Neural progenitor cell (in vitro differentiated cells): ENCODE data around the gene ARPC5L.

ENCODE experiments used
- CTCF ChIP-seq: fragments of 200-600 bp; sonication (generic); IDR thresholded peaks from 2 replicates; pipeline ENCODE4 v1.5.1; 2017; ENCODE audit warnings: antibody characterized with exemption, mild to moderate bottlenecking
- EZH2 ChIP-seq: fragments of 200-600 bp; sonication (generic); IDR thresholded peaks from 2 replicates; pipeline ENCODE4 v1.6.1; 2017; ENCODE audit warnings: antibody characterized with exemption, mild to moderate bottlenecking, moderate library complexity
- EZH2phosphoT487 ChIP-seq: fragments of 200-600 bp; sonication (generic); IDR thresholded peaks from 2 replicates; pipeline ENCODE4 v1.6.1; 2017; ENCODE audit warnings: antibody characterized with exemption

DNA sequence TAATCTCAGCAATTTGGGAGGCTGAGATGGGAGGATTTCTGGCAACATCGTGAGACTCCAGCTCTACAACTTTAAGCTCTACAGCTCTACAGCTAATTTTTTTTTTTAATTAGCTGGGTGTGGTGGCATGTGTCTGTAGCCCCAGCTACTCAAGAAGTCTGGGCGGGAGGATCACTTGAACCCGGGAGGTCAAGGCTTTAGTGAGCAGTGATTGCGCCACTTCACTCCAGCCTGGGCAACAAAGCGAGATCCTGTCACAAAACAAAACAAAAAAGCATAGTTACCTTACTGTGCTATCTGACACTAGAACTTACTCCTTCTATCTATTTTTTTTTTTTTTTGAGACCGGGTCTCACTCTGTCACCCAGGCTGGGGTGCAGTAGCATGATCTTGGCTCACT, 15.0 kb upstream of the ARPC5L start:
- TF ChIP-seq EZH2 (no peak), CTCF (no peak), EZH2phosphoT487 (no peak)
